Effector memory CD4-positive, alpha-beta T cell (primary cell): ENCODE results near the gene NAA16.
"Not testable (repeated sequence)": the region's sequence is repeated elsewhere in the genome, so short reads cannot be mapped to it uniquely, and the experiment has no call there.

ENCODE experiments used
- DNase-seq, 3 donors: peaks; one replicate each; pipeline ENCODE4 v3.0.0-alpha.2; 2020
- H3K27ac ChIP-seq: 2 replicates; pipeline ENCODE4 v1.7.0; 2013; ENCODE audit warnings: mild to moderate bottlenecking, low read length, moderate library complexity; ENCODE audit not compliant: insufficient read depth, poor library complexity, severe bottlenecking
- H3K27me3 ChIP-seq: replicated peaks from 2 replicates; pipeline ENCODE4 v1.7.0; 2013; ENCODE audit warnings: mild to moderate bottlenecking, low read length; ENCODE audit not compliant: insufficient read depth, control insufficient read depth, poor library complexity, severe bottlenecking
- H3K36me3 ChIP-seq: 2 replicates; pipeline ENCODE4 v1.7.0; 2013; ENCODE audit warnings: mild to moderate bottlenecking, low read length, moderate library complexity; ENCODE audit not compliant: control insufficient read depth, insufficient read depth
- H3K4me1 ChIP-seq: 2 replicates; pipeline ENCODE4 v1.7.0; 2013; ENCODE audit warnings: low read length, mild to moderate bottlenecking; ENCODE audit not compliant: control insufficient read depth, insufficient read depth, poor library complexity, severe bottlenecking
- H3K4me3 ChIP-seq: 2 replicates; pipeline ENCODE4 v1.7.0; 2013; ENCODE audit warnings: low read length, low read depth, mild to moderate bottlenecking; ENCODE audit not compliant: insufficient read depth, poor library complexity, severe bottlenecking
- H3K9me3 ChIP-seq: 2 replicates; pipeline ENCODE4 v1.7.0; 2013; ENCODE audit warnings: mild to moderate bottlenecking, low read length, moderate library complexity; ENCODE audit not compliant: control insufficient read depth

The NAA16 gene

GRCh38 chr13:41345914-41346589, 35.0 kb downstream of the NAA16 start:
- Histone ChIP-seq H3K9me3 (no peaks in the 10 kb centered on the region), H3K36me3 (peaks cover 13% of the 10 kb centered on the region), H3K4me3 (no peak overlapping the region), H3K4me1 (peaks cover 4% of the 10 kb centered on the region), H3K27ac (no peak overlapping the region), H3K27me3 (no peaks in the 10 kb centered on the region)
- DNase-seq: no peak

- Histone ChIP-seq H3K27ac (peak overlapping the region; percentile 60), H3K4me1 (peaks cover 47% of the 10 kb centered on the region), H3K36me3 (no peaks in the 10 kb centered on the region)
Observed at GRCh38 chr13:41352935-41353840, 42.1 kb downstream of the NAA16 start.

GRCh38 chr13:41354416-41354815, 43.3 kb downstream of the NAA16 start:
- peaks cover 59% of the 10 kb centered on the region for H3K4me1 ChIP-seq
- no peak overlapping the region for H3K4me3 ChIP-seq
- DNase-seq: no peak
- H3K27me3 ChIP-seq: no peaks in the 10 kb centered on the region
- peak overlapping the region; percentile 82 for H3K27ac ChIP-seq
- no peaks in the 10 kb centered on the region for H3K36me3 ChIP-seq
- H3K9me3 ChIP-seq: no peaks in the 10 kb centered on the region

More at GRCh38 chr13:41352935-41353840, 42.1 kb downstream of the NAA16 start:
- DNase-seq: peak; percentile 21 to 53 (median 38)
- no peaks in the 10 kb centered on the region for H3K9me3 ChIP-seq
- no peak overlapping the region for H3K4me3 ChIP-seq
- no peaks in the 10 kb centered on the region for H3K27me3 ChIP-seq

- DNase-seq, H3K9me3 ChIP-seq, H3K27me3 ChIP-seq, H3K36me3 ChIP-seq: not testable (repeated sequence)
- H3K4me1 ChIP-seq: peaks cover 60% of the 10 kb centered on the region
- peak overlapping the region; percentile 19 for H3K4me3 ChIP-seq
- H3K27ac ChIP-seq: peak overlapping the region; percentile 82
Observed at GRCh38 chr13:41356385-41356648, 45.2 kb downstream of the NAA16 start.

GRCh38 chr13:41356786-41357185, 45.7 kb downstream of the NAA16 start:
- Histone ChIP-seq H3K36me3 (no peaks in the 10 kb centered on the region), H3K4me3 (peak overlapping the region; percentile 19), H3K27me3 (no peaks in the 10 kb centered on the region), H3K27ac (peak overlapping the region; percentile 82), H3K4me1 (peaks cover 60% of the 10 kb centered on the region), H3K9me3 (no peaks in the 10 kb centered on the region)
- peak in 2 of 3 donors; percentile 7 to 20 for DNase-seq

- H3K36me3 ChIP-seq: peaks cover 20% of the 10 kb centered on the region
- H3K4me3 ChIP-seq: no peak overlapping the region
- H3K27me3 ChIP-seq: no peaks in the 10 kb centered on the region
- H3K4me1 ChIP-seq: peaks cover 30% of the 10 kb centered on the region
- H3K27ac ChIP-seq: no peak overlapping the region
- no peaks in the 10 kb centered on the region for H3K9me3 ChIP-seq
- DNase-seq: no peak
Observed at GRCh38 chr13:41361491-41361890, 50.4 kb downstream of the NAA16 start.

- Histone ChIP-seq H3K4me3 (no peak overlapping the region), H3K4me1 (peaks cover 4% of the 10 kb centered on the region), H3K36me3 (peaks cover 36% of the 10 kb centered on the region), H3K27ac (no peak overlapping the region), H3K27me3 (no peaks in the 10 kb centered on the region), H3K9me3 (no peaks in the 10 kb centered on the region)
- no peak for DNase-seq
Observed at GRCh38 chr13:41364043-41364442, 53.0 kb downstream of the NAA16 start.

GRCh38 chr13:41365631-41366030, 54.6 kb downstream of the NAA16 start:
- Histone ChIP-seq H3K27me3 (no peaks in the 10 kb centered on the region), H3K9me3 (no peaks in the 10 kb centered on the region), H3K4me1 (no peaks in the 10 kb centered on the region), H3K27ac (no peak overlapping the region), H3K4me3 (no peak overlapping the region), H3K36me3 (peaks cover 50% of the 10 kb centered on the region)
- DNase-seq: no peak

- no peak for DNase-seq
- no peak overlapping the region for H3K4me3 ChIP-seq
- peaks cover 59% of the 10 kb centered on the region for H3K36me3 ChIP-seq
- H3K4me1 ChIP-seq: no peaks in the 10 kb centered on the region
- no peaks in the 10 kb centered on the region for H3K27me3 ChIP-seq
- no peak overlapping the region for H3K27ac ChIP-seq
- no peaks in the 10 kb centered on the region for H3K9me3 ChIP-seq
Observed at GRCh38 chr13:41370736-41371135, 59.7 kb downstream of the NAA16 start.

- no peak overlapping the region for H3K27ac ChIP-seq
- H3K9me3 ChIP-seq: no peaks in the 10 kb centered on the region
- no peaks in the 10 kb centered on the region for H3K27me3 ChIP-seq
- DNase-seq: no peak
- H3K4me1 ChIP-seq: no peaks in the 10 kb centered on the region
- peaks cover 32% of the 10 kb centered on the region for H3K36me3 ChIP-seq
- no peak overlapping the region for H3K4me3 ChIP-seq
Observed at GRCh38 chr13:41377446-41377845, 66.4 kb downstream of the NAA16 start.
